ENCODE data around the gene CAP2.

The CAP2 gene, protein sequence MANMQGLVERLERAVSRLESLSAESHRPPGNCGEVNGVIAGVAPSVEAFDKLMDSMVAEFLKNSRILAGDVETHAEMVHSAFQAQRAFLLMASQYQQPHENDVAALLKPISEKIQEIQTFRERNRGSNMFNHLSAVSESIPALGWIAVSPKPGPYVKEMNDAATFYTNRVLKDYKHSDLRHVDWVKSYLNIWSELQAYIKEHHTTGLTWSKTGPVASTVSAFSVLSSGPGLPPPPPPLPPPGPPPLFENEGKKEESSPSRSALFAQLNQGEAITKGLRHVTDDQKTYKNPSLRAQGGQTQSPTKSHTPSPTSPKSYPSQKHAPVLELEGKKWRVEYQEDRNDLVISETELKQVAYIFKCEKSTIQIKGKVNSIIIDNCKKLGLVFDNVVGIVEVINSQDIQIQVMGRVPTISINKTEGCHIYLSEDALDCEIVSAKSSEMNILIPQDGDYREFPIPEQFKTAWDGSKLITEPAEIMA

DNA sequence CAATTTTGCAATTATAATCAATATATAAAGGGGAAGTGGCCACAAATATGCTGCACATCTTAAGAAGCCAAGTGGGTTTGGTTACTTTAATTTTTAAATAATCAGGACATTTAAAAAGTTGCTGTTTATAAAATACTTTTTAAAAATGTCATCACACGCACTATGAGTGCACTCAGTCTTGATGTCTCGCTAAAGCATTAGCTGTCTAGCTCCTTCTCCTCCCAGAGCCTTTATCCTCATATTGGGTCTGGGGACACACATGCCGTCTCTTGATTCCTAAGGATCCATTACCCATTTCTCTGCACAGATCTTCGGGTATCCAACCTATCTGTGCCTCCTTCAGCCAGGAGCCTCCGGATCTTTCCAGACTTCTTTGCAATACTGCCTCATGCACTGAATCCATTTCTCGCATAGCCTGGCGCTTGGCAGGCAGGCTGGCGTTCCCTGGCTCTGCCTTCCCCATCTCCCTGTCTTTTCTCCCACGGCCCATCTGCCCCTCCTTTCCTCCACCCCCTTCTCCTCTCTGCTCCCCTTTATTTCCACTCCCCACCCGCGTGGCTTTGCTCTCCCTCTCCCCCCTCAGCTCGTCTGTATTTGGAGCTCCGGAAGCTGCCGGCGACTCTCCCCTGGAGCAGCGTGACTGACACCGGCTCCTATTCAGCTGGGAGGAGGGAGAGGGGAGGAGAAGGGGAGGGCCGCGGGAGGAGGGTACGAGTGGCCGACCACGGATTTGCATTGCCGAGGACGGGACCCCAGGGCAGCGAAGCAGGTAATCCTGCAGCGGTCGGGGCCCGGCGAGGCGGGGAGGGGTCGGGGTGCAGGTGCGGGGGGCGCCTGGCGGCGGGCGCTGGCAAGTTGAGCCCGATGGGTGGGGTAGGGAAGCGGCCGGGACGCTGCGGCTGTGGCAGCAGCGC lies at the start of gene CAP2:
Gene CAP2, plus strand, starts transcription at position 618 of the 914 bp plus-strand sequence. CDS start 27,961 bp downstream, outside the sequence.
- DNase-seq (ENCODE audit: low read depth in 2 of 2, low spot score in 1 of 2): no peak

DNA sequence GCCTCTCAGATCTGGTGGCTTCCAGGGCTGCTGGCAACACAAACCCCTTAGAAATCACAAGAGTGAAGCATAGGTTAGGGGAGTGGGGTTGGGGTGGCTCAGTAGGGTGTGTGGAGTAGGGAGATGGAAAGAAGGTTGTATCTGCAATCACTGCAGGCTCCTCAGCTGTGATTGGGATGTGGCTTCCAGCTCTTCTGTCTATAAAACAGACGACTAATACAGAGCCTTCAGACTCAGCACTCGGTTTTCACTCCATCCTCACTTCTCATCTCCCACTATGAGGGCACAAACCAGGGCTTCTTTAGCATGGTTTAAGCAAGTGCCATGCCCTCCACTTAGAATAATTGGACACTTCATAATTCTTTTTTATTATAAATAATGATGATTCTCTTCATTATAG lies 46.4 kb upstream of the CAP2 start:
- no peak for DNase-seq (ENCODE audit: low read depth in 2 of 2, low spot score in 1 of 2)

DNA sequence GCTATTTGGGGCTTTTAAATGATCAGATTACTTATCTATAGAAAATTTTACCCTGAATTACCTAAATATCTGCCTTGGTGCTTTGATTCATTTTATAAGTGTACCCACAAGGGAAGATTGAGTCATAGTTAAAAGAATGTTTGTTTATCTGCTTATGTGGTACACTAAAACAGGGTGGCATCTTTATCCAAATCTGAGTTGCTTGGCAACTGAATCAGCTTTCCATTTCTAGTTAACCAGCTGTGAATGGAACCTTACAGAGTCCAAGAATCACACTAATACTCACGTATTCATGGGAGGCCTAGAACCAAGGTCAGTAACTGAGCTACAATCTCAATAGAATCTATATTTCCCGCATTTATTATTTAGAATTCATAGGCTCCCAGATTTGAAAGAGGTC lies 44.0 kb upstream of the CAP2 start:
- DNase-seq (ENCODE audit: low read depth in 2 of 2, low spot score in 1 of 2): no peak

DNA sequence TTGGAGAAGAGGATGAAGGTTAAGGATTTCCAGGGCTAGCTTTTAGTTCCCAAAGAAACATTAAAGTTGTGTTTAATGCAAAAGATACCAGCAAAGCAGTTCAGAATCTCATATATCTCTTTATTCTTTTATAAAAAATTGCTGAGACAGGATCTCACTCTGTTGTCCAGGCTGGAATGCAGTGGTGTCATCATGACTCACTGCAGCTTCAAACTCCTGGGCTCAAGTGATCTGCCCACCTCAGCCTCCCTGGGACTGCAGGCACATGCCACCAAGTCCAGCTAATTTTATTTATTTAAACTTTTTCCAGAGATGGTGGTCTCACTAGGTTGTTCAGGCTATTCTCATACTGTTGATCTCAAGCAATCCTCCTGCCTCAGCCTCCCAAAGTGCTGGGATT lies 41.1 kb upstream of the CAP2 start:
- no peak for DNase-seq (ENCODE audit: low read depth in 2 of 2, low spot score in 1 of 2)

DNA sequence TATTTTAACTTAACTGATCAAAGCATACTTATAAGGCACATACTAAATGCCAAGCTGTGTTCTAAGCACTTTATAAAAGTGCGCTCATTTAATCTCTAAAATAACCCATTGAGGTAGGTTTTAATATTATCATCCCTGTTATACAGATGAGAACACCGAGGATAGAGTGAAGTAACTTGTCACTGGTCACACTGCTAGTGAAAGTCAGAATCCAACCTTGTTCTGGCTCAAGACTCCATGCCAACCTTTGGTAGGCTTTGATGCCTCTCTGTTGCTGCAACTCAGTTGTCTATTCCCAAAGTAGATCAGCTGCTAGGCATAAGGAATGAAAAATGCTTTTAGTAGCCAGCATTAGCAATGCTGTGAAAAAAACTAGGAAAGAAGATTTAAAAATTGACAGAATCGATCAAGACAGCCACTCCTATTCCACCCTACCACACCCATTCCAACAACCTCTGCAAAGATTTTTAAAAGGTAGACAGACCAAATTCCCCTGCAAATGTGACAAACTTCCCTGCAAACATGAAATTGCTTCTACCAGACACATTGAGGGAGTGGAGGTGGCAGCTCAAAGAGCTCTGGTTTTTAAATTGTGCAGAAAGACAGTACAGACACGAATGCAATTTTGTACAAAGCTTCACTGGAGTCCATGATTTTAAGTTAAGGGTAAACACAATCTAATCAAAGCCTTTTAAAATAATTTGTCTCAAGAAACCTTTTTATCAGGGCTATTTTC lies 39.8 kb upstream of the CAP2 start:
- DNase-seq (ENCODE audit: low read depth in 2 of 2, low spot score in 1 of 2): no peak

DNA sequence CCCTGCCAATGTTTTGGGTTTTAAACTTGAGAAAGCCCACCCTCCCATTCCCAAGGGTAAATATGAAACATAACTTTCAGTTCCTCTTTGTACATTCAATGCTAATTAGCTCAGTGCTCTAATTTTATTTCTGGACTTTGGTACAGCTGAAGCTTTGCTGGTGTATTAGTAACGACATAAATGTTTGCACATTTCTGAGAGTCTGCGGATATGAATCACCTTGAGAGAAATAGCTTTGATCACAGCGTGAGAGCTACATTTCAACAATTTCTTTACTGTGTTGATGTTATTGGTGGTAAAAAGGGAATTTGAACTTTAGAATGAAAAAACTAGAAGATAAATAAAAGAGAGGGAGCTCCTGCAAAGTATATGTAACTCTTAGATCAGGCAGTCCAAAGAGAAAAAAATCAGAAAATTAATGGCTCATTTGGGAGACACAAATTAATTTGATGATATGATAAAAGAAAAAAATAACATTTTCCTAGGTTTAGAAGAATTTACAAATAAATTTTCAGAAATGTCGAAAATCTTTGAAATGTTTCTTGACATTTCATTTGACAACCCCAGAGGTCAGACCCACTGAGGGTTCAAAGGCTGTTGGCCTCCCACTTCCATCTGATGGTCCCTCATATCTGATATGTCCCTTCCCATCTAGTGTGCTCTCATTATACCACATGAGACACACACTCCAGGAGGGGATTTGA lies 38.5 kb upstream of the CAP2 start:
- DNase-seq (ENCODE audit: low read depth in 2 of 2, low spot score in 1 of 2): no peak

DNA sequence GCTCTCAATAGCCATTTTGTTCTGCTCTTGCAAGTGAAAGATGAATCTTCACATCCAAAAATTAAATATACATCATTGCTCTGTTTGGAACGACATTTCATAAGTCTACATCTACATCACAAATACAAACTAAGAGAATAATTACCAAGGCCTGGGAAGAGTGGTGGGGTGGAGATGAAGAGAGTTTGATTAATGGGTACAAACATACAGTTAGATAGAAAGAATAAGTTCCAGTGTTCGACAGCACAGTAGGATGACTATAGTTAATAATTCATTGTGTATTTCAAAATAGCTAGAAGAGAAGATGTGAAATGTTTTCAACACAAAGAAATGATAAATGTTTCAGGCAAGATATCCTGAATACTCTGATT lies 38.0 kb upstream of the CAP2 start:
- DNase-seq (ENCODE audit: low read depth in 2 of 2, low spot score in 1 of 2): no peak

DNA sequence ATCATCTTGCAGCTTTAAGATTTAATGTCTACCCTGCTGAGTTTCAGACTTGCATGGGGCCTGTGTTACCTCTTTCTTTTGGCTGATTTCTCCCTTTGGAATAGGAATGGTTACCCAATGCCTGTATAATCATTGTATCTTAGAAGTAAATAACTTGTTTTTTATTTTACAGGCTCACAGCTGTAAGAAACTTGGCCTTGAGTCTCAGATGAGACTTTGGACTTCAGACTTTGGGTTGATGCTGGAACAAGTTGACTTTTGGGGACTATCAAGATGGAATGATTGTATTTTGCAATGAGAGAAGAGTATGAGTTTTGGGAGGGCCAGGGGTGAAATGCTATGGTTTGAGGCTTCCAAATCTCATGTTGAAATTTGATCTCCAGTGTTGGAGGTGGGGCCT lies 34.9 kb upstream of the CAP2 start:
- no peak for DNase-seq (ENCODE audit: low read depth in 2 of 2, low spot score in 1 of 2)

DNA sequence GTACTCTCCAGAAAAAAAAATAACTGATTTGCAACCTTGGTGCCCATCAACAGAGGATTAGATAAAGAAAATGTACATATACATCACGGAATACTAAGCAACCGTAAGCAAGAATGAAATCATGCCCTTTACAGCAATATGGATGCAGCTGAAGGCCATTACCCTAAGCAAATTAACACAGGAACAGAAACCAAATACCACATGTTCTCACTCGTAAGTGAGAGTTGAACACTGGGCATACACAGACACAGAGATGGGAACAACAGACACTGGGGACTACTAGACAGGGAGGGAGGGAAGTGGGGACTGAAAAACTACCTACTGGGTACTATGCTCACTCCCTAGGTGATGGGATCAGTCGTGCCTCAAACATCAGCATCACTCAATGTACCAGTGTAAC lies 32.8 kb upstream of the CAP2 start:
- no peak for DNase-seq (ENCODE audit: low read depth in 2 of 2, low spot score in 1 of 2)

DNA sequence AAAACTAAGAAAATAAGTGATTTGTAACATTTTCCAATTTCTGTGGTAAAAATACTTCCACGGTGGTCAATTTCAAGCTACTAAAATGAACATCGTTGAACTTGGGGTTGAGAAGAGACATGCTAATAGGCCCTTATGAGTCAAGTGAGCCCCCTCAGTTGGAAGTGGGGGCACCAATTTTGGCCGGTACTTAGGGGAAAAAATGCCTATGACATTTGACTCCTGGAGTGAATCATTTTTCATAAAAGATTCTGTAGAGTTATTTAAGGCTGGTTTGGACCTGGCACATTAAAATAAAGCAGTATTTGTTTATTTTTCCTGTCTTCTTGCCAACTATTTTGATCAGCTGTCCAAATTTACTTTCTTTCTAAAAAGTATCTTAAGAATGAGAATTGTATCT lies 32.4 kb upstream of the CAP2 start:
- no peak for DNase-seq (ENCODE audit: low read depth in 2 of 2, low spot score in 1 of 2)

DNA sequence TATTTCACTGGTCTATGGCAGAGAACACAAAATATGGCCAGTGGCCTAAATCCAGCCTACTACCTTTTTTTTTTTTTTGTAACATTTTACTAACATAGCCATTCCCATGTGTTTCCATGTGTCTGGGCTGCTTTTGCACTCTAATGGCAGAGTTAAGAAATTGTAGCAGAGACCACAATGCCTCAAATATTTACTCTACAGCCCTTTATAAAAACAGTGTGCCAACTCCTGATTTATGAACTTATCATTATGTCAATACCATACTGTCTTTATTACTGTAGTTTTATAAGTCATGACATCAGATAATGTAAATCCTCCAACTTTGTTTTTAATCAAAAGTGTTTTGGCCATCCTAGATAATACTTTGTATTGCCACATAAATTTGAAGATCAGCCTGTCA lies 27.4 kb upstream of the CAP2 start:
- DNase-seq (ENCODE audit: low read depth in 2 of 2, low spot score in 1 of 2): no peak

DNA sequence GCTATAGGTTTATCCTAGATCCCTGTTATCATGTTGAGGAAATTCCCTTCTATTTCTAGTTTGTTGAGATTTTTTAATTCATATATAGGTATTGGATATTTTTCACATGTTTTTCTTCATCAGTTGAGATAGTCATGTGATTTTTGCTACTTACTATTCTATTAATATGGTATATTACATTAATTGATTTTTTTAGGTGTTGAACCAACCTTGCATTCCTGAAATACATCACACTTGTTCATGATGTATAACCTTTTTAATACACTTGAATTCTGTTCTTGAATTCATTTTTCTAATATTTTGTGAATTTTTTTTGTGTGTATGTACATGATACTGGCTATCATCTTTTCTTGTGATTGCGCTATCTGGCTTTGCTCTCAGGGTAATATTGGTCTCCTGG lies 25.5 kb upstream of the CAP2 start:
- no peak for DNase-seq (ENCODE audit: low read depth in 2 of 2, low spot score in 1 of 2)

DNA sequence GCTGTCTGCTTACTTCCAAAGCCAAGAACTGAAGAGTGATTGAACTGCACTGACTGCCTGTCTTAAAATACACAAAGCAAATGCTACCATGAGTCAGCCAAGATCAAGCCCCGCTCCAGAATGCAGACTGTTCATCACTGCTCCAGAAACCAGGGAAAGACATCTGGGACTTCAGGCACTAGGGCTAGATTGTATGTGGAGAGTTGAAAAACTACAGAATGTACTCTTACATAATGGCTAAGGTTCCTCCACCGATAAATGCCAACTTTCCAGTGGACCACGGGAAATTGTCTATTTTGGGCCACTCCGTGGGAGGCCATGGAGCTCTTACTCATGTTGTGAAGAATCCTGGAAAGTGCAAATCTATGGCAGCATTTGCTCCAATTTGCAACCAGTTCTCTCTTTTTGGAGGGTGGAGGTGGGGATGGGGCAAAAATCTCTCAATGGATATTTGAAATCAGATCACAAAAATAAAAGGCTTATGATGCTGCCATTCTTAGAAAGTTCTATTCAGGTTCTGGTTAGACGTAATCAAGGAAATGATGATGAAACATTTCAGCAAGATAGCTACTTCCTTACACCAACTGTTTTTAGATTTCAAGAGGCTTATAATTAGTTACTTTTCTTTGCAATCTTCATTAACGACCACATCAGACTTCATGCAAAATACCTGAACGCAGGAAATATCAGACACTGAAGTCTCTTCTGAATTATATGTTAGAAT lies 11.8 kb upstream of the CAP2 start:
- DNase-seq (ENCODE audit: low read depth in 2 of 2, low spot score in 1 of 2): no peak

DNA sequence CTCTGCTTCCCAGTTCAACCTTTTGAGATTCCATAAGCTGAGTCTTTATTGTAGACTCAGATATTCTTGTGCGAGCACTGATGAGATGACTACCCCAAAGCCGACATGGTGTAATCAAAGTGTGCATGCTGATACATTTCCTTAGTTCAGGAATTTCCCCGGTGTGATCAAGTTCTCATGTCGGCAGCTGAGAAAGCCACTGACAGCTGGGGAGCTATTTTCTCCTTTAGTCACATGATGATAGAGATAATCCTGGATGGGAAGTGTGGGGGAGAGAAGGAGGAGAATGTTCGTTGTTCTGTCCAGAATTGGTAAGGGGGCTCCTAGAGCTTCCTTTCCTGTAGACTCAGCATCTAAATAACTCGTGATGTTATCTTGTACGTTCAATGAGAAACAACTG lies 7.7 kb upstream of the CAP2 start:
- no peak for DNase-seq (ENCODE audit: low read depth in 2 of 2, low spot score in 1 of 2)

DNA sequence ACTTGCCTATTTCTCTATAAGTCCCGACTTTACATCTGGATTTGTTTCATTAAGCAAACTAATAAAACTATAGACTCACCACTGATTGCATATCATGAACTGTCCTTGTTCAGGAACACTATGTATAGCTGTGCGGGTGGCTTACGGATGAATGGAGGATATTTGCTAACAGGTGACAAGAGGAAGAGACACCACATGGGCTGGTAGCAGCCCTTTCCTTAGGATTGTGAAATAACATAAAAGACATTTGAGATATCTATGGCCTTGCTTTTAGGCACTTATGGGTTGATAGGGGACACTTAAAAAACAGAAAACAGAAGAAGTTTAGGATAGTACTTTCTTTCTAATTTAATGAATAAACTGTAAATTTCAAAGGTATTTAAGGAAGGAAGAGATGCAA lies 5.0 kb upstream of the CAP2 start:
- DNase-seq (ENCODE audit: low read depth in 2 of 2, low spot score in 1 of 2): no peak

DNA sequence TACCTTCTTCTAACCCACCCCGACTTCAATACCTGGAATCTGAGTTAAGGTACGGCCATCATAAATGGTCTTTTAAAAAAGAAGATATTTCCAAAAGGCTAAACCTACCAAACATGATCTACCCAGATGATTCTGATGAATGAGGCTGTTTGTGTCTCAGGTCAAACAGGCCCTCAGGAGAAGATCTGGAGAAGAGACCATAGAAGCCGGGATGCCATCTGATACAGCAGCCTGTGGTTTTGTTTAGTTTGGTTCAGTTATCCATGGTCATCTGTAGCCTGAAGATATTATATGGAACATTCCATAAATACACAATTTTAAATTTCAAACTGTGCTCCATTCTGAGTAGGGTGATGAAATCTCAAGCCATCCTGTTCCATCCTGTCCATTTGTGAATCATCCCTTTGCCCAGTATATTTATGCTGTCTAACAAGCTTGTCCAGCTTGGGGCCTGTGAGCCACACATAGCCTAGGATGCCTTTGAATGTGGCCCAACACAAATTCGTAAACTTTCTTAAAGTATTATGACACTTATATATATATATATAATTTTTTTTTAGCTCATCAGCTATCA lies 4.0 kb upstream of the CAP2 start:
- no peak for DNase-seq (ENCODE audit: low read depth in 2 of 2, low spot score in 1 of 2)

DNA sequence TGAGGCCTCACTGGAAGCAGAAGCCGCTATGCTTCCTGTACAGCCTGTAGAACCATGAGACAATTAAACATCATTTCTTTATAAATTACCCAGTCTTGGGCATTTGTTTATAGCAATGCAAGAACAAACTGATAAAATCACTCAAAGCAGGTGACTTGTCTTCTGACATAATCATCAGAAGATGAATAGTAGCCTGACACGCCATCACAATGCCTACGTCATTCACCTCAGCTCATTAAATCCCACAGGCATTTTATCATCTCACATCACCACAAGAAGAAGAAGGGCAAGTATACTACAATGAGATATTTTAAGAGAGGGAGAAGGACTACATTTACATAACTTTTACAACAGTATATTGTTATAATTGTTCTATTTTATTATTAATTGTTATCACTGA lies 3.1 kb upstream of the CAP2 start:
- no peak for DNase-seq (ENCODE audit: low read depth in 2 of 2, low spot score in 1 of 2)

DNA sequence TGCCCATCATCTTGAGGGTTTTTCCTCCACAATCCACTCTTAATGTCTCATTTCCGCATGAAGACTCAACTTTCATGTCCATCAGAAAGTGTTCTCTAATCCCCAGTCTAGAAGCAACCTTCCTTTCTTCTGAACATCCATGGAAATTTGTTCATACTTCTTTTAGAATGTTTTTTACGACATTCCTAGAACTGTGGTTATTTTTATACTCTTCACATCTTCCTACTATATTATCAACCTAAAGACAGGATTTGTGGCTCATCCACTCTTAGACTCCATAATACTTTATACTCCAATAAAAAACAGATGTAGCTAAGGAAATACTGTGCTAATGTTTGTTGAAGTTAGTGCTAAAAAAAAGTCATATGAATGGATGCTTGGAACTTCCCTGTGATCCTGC lies 1.4 kb upstream of the CAP2 start:
- DNase-seq (ENCODE audit: low read depth in 2 of 2, low spot score in 1 of 2): no peak

DNA sequence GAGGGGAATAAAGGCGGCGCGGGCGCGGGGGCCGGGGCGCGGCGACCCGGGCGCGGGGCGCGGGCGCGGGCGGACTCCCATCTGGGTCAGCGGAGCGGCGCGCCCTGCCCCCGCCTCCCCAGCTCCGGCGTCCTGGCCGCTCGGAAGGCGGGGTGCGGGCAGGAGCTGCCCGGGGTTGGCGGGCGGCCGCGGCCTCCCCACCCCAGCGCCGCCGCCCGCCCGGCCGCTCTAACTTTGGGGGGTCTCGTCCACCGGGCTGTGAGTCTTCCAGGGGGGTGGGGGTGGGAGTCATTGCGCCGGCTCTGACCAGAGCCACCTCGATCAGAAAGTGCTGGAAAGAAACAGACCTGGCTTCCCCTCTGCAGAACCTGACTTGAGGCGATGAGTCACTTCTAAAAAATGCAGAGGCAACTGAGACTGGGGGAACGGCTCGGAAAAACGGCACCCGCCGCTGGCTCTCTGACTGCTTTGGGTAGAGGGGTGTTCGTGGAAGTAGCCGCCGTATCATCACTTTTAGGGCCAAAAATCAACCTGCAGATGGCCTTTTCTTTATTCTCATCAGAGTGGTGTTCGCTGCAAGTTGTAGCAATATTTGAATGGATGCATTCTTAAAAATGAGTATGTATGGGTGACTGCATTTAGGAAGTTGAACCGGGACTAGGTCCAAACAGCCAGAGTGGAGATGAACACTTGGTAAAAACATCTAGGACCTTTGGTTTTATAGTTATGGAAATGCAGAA lies 667 bp downstream of the CAP2 start:
- no peak for DNase-seq (ENCODE audit: low read depth in 2 of 2, low spot score in 1 of 2)
